HG02623 (cell line): Measurements from ENCODE around the gene GPR176.

Experiments used
- ATAC-seq: cut with Tn5 transposase; IDR thresholded peaks from one replicate; pipeline ENCODE4 v1.9.1; 2021; ENCODE audit warnings: moderate library complexity; ENCODE audit not compliant: unreplicated experiment

GPR176 gene

GRCh38 chr15:39860871-39861270 is 59.2 kb downstream of the GPR176 start:
- ATAC-seq = no peak

- ATAC-seq = no peak
Measured at GRCh38 chr15:39860200-39860599, 59.9 kb downstream of the GPR176 start.

GRCh38 chr15:39859636-39860035 is 60.4 kb downstream of the GPR176 start:
- ATAC-seq = no peak

GRCh38 chr15:39857132-39857531 is 62.9 kb downstream of the GPR176 start:
- no peak for ATAC-seq

GRCh38 chr15:39856357-39856756 is 63.7 kb downstream of the GPR176 start:
- ATAC-seq = no peak

- no peak for ATAC-seq
Measured at GRCh38 chr15:39855400-39855799, 64.7 kb downstream of the GPR176 start.

GRCh38 chr15:39854161-39854560 is 65.9 kb downstream of the GPR176 start:
- ATAC-seq = no peak

GRCh38 chr15:39852250-39852649 is 67.8 kb downstream of the GPR176 start:
- no peak for ATAC-seq

- no peak for ATAC-seq
Measured at GRCh38 chr15:39851500-39852092, 68.5 kb downstream of the GPR176 start.

GRCh38 chr15:39850436-39850835 is 69.6 kb downstream of the GPR176 start:
- no peak for ATAC-seq

- no peak for ATAC-seq
Measured at GRCh38 chr15:39846108-39846507, 74.0 kb downstream of the GPR176 start.

- ATAC-seq = no peak
Measured at GRCh38 chr15:39845582-39845981, 74.5 kb downstream of the GPR176 start.

- ATAC-seq = no peak
Measured at GRCh38 chr15:39843565-39843964, 76.5 kb downstream of the GPR176 start.

- ATAC-seq = no peak
Measured at GRCh38 chr15:39837454-39837853, 82.6 kb downstream of the GPR176 start.

GRCh38 chr15:39835550-39835949 is 84.5 kb downstream of the GPR176 start:
- ATAC-seq = no peak

GRCh38 chr15:39834256-39834655 is 85.8 kb downstream of the GPR176 start:
- ATAC-seq = no peak

- no peak for ATAC-seq
Measured at GRCh38 chr15:39833515-39833981, 86.5 kb downstream of the GPR176 start.

GRCh38 chr15:39830166-39830565 is 89.9 kb downstream of the GPR176 start:
- ATAC-seq = no peak

- ATAC-seq = no peak
Measured at GRCh38 chr15:39828374-39828931, 91.6 kb downstream of the GPR176 start.

- no peak for ATAC-seq
Measured at GRCh38 chr15:39826975-39827374, 93.1 kb downstream of the GPR176 start.

- ATAC-seq = no peak
Measured at GRCh38 chr15:39823634-39824033, 96.4 kb downstream of the GPR176 start.

GRCh38 chr15:39820050-39820602 is 99.9 kb downstream of the GPR176 start:
- no peak for ATAC-seq

- ATAC-seq = no peak
Measured at GRCh38 chr15:39819533-39819932, 100.5 kb downstream of the GPR176 start.
